NCI-H128 (cell line): ENCODE measurements around the gene DCAKD.
A peak's percentile ranks its signal among the peaks of the same experiment; 100 is the strongest.
"Not testable (repeated sequence)": the region's sequence is repeated elsewhere in the genome, so short reads cannot be mapped to it uniquely, and the experiment has no call there.

Experiments used
- DNase-seq: peaks from one replicate; lab custom pipeline; 2025; ENCODE audit not compliant: unreplicated experiment; lab: John Stamatoyannopoulos, UW

DCAKD gene

DNA sequence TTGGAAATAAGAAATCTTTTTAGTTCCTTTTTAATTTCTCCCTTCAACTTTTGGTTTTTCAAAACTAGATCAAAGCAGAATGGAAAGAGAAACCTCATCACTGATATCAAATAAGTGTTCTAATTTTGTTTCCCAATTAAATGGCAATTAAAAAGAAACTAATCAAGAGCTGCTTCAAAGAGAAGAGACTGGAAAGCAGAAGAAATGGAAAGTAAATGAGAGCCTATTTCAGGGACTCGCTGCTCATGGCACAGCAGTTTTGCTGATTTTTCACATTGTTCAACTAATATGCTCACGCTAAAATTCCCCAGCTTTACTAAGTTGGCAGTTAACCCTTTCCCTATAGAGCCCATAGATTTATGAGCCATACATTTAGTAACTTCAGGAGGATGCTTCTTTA lies 16.2 kb upstream of the DCAKD start:
- DNase-seq: no peak

DNA sequence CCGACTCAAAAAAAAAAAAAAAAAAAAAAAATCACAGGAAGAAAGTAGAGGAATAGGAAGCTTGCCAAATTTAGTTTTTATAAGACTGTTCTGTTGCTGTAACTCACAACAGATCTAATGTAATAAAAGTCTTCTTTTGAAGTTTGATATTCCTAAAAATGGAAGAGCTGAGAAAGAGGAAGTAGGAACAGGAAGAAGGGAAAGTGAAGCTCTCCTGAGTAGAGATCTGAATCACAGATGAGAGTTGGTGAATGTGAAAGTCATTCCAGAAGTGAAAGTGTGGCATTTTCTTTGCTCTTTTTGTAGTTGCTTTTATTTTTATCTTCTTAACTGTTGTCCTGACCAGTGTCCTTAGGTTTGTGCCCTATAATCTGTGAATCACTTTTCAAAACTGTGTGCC lies 11.8 kb upstream of the DCAKD start:
- DNase-seq: no peak

DNA sequence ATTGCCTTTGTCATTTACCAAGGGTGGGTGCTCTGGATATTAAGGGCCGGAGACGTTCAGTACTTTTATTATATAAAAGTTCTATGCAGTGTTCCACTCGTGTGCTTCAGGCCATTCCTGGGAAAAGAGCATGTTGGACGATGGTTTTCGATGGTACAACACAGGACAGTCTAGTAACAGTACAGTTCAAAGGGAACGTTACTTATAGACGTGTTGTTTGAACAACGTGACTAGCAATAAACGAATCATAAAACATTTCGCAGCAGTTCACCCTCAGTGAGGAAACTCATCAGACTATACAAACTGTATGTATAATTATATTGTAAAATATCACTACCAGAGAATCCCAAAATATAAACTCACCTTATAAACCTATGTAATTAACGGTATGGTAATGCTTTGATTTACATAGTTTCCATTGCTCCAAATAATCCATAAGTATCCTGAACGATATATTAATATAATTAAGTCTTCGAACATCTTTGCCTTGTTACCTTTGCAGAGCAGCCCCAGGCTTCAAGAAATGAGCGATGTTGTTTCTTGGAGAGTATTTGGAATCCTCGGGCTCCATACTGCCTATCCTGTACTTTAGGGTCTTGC lies 10.3 kb upstream of the DCAKD start:
- no peak for DNase-seq

GRCh38 chr17:45060797-45061605 lies 9.6 kb upstream of the DCAKD start, which contains the start of gene NMT1:
TSS of gene NMT1 (plus strand) at chr17:45061317. CDS start at chr17:45061330, 13 bp downstream.
- peak; percentile 98 for DNase-seq

- no peak for DNase-seq
These were observed 9.0 kb upstream of the DCAKD start for GRCh38 chr17:45060382-45060796.

- DNase-seq: no peak
These were observed 780 bp upstream of the DCAKD start for GRCh38 chr17:45052052-45052772.

DNA sequence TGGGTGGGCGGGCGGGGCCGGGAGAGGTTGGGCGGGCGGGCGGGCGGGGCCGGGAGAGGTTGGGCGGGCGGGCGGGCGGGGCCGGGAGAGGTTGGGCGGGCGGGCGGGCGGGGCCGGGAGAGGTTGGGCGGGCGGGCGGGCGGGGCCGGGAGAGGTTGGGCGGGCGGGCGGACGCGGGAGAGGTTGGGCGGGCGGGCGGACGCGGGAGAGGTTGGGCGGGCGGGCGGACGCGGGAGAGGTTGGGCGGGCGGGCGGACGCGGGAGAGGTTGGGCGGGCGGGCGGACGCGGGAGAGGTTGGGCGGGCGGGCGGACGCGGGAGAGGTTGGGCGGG lies 254 bp upstream of the DCAKD start:
- not testable (repeated sequence) for DNase-seq

- DNase-seq: no peak
These were observed 862 bp downstream of the DCAKD start for GRCh38 chr17:45050481-45051059.

GRCh38 chr17:45048795-45049563 lies 2.5 kb downstream of the DCAKD start:
- DNase-seq: no peak

DNA sequence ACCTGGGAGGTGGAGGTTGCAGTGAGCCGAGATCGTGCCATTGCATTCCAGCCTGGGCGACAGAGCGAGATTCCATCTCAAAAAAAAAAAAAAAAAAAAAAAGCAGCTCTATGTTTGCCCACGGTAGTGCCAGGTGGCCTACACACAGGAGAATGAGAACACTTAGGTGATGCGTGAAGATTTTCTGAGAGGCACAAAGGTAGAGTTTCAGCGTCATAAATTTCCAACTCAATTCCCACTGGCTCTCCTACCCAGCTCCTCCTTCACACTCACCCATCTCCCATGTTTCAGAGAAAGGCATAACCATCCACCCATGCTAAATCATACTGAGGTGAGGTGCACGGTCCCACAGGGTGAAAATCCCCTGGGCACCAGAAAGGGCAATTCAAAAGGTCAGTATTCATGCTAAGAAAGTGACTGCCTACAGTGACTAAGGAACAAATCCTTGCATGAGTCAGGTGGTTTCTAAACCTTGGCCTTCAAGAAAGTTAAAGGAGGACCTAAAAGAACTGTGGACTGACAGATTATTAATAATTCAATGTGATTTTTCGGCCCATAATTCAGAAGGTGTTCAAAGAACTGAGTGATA lies 4.8 kb downstream of the DCAKD start:
- no peak for DNase-seq

DNA sequence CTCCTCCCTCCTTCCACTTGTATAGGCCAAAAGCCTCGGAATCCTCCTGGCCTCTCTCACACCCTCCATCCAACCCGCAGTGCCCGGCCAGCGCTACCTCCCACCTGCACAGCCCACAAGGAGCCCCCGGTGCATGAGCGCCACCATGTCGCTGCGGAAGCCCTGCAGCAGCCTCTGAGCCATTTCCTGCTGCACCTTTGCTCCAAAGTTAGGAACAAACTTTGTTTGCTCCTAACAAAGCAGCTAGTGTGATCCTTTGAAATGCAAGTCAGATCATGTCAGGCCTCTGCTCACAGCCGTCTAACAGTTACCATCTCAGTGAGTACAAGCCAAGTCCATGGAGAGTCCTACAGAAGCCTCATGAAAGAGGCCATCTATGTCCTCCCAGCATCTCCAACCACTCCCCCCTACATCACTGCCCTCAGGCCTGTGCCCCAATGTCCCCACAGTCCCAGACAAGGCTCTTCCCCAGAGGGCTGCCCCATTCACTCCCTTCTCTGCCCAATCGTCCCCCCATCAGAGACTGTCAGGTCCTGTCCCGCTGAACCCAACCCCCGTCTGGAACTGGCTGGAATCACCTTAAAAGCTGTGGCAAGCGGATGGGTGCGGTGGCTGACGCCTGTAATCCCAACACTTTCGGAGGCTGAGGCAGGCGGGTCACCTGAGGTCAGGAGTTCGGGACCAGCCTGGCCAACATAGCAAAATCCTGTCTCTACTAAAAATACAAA lies 7.5 kb downstream of the DCAKD start:
- no peak for DNase-seq

- DNase-seq: no peak
These were observed 8.9 kb downstream of the DCAKD start for GRCh38 chr17:45042346-45043120.

GRCh38 chr17:45040459-45040858 lies 11.0 kb downstream of the DCAKD start:
- no peak for DNase-seq

DNA sequence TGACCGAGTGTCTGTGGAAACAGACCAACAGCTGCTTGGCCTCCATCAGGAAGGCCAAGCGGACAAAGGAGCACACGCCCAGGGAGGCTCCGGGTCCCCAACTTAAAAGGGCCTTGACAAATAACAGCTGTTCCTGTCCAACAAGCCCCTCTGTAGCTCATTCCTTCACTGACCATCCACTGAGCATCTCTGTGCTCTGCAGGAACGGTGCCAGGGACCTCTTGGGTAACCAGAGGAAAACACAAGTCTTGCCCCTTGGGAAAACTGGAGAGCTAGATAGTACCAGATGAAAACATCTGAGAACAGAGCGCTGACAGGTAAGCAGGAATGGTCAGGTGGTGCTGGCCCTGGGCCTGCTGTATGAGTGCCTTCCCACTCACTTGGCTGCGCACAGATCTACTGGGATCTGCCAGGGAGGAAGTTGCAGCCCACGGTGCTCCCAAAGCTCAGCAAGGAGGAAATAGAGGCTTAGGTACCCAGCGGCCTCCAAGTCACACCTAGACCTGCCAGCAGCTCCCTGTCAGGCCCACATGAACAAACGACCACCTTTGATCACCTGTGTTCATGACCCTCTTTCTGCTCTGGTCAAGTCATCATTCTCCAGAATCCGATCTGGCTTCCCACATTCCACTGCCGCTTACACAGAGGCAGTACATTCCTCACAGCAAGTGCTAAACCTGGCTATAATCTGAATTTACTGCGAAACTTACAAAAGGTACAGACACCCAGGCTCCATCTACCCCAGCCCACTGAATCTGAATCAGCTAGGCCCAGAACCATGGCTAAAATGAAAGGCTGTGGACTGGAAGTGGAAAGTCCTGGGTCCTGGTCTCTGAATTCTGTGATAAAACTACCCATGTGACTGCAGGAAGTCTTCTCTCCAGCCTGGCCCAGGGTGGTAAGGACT lies 12.5 kb downstream of the DCAKD start:
- DNase-seq: no peak

- no peak for DNase-seq
These were observed 14.7 kb downstream of the DCAKD start for GRCh38 chr17:45036691-45037090.

- no peak for DNase-seq
These were observed 15.6 kb downstream of the DCAKD start for GRCh38 chr17:45035848-45036247.

DNA sequence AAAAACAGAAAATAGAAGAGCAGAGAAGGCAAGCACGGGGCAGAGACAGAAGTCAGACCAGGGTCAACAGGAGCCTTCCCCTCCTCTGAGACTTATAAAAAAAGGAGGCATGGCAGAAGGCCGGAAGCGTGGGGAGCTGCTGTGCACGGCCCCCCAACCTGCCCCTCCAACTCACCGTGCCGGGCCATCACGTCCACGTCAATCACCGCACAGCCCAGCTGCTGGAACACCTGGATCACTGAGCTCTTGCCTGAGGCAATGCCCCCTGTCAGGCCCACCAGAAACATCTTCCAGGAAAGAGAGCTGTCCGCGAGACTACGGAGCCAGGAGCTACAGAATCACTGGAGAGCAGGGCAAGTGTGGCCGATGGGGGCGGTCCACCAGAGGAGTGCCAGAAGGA lies 16.8 kb downstream of the DCAKD start:
- DNase-seq: no peak

- DNase-seq: no peak
These were observed 19.3 kb downstream of the DCAKD start for GRCh38 chr17:45032174-45032541.
